Neuronal stem cell (in vitro differentiated cells): ENCODE results near the gene SURF1.

Source experiments
- DNase-seq: peaks from one replicate; pipeline ENCODE4 v3.0.0-alpha.2; 2013; ENCODE audit warnings: low spot score
- H2AFZ ChIP-seq: one replicate; pipeline ENCODE4 v1.6.1; 2013; ENCODE audit warnings: mild to moderate bottlenecking, low read length, inconsistent platforms
- H2AK5ac ChIP-seq: 2 replicates; pipeline ENCODE4 v1.6.1; 2013; ENCODE audit warnings: low read depth, mild to moderate bottlenecking, inconsistent platforms, low read length, moderate library complexity, mixed read lengths
- H2BK120ac ChIP-seq: 2 replicates; pipeline ENCODE4 v1.6.1; 2013; ENCODE audit warnings: low read depth, mild to moderate bottlenecking, inconsistent platforms, low read length, moderate library complexity, mixed read lengths
- H2BK12ac ChIP-seq: one replicate; pipeline ENCODE4 v1.6.1; 2013; ENCODE audit warnings: low read length, inconsistent platforms
- H2BK15ac ChIP-seq: 2 replicates; pipeline ENCODE4 v1.6.1; 2013; ENCODE audit warnings: mild to moderate bottlenecking, low read length, inconsistent platforms, mixed read lengths
- H2BK5ac ChIP-seq: one replicate; pipeline ENCODE4 v1.6.1; 2013; ENCODE audit warnings: inconsistent platforms, mild to moderate bottlenecking, low read length, moderate library complexity
- H3K14ac ChIP-seq: one replicate; pipeline ENCODE4 v1.6.1; 2013; ENCODE audit warnings: low read length, inconsistent platforms
- H3K18ac ChIP-seq: 2 replicates; pipeline ENCODE4 v1.6.1; 2013; ENCODE audit warnings: low read length, inconsistent platforms
- H3K23ac ChIP-seq: 2 replicates; pipeline ENCODE4 v1.6.1; 2013; ENCODE audit warnings: low read depth, mild to moderate bottlenecking, mixed read lengths, low read length, inconsistent platforms; ENCODE audit not compliant: poor library complexity
- H3K27ac ChIP-seq: replicated peaks from 3 replicates; pipeline ENCODE4 v1.5.1; 2013; ENCODE audit warnings: low read length, inconsistent platforms
- H3K27me3 ChIP-seq, 3 experiments: 2 replicates each; pipeline ENCODE4 v1.6.1; 2013; ENCODE audit warnings: low read length in 3 of 3, mild to moderate bottlenecking in 2 of 3, inconsistent platforms in 1 of 3, low read depth in 1 of 3, mixed read lengths in 1 of 3, moderate library complexity in 1 of 3; ENCODE audit not compliant: control insufficient read depth in 3 of 3, insufficient read depth in 3 of 3
- H3K36me3 ChIP-seq, 2 donors: replicated peaks in 1 of 2; 2 replicates each; pipeline ENCODE4 v1.6.1; 2013; ENCODE audit warnings: low read length in 2 of 2; ENCODE audit not compliant: control insufficient read depth in 2 of 2, insufficient read depth in 2 of 2
- H3K4ac ChIP-seq: 2 replicates; pipeline ENCODE4 v1.6.1; 2013; ENCODE audit warnings: inconsistent platforms, mild to moderate bottlenecking, low read length, moderate library complexity
- H3K4me1 ChIP-seq, 2 donors: 1 replicate in 1 of 2; 2 replicates in 1 of 2; pipeline ENCODE4 v1.6.1; 2013; ENCODE audit warnings: low read length in 2 of 2, low read depth in 1 of 2; ENCODE audit not compliant: control insufficient read depth in 2 of 2, insufficient read depth in 1 of 2
- H3K4me2 ChIP-seq: one replicate; pipeline ENCODE4 v1.6.1; 2013; ENCODE audit warnings: mild to moderate bottlenecking, low read length, inconsistent platforms; ENCODE audit not compliant: insufficient read depth, poor library complexity, severe bottlenecking
- H3K4me3 ChIP-seq, 2 donors: 2 replicates each; pipeline ENCODE4 v1.5.1; 2013; ENCODE audit warnings: low read length in 2 of 2, mild to moderate bottlenecking in 2 of 2, inconsistent platforms in 1 of 2, moderate library complexity in 1 of 2
- H3K79me1 ChIP-seq: one replicate; pipeline ENCODE4 v1.6.1; 2013; ENCODE audit warnings: low read depth, mild to moderate bottlenecking, inconsistent platforms, low read length, moderate library complexity
- H3K9ac ChIP-seq: one replicate; pipeline ENCODE4 v1.6.1; 2013; ENCODE audit warnings: mild to moderate bottlenecking, low read depth, low read length, inconsistent platforms; ENCODE audit not compliant: poor library complexity
- H3K9me3 ChIP-seq, 2 donors: replicated peaks in 1 of 2; 2 replicates each; pipeline versions ENCODE3 to v1.6.1; 2013; ENCODE audit warnings: low read length in 2 of 2, mild to moderate bottlenecking in 2 of 2, inconsistent platforms in 1 of 2, low read depth in 1 of 2, mixed read lengths in 1 of 2, moderate library complexity in 1 of 2; ENCODE audit not compliant: control insufficient read depth in 2 of 2, insufficient read depth in 1 of 2
- H4K8ac ChIP-seq: one replicate; pipeline ENCODE4 v1.6.1; 2013; ENCODE audit warnings: low read depth, mild to moderate bottlenecking, inconsistent platforms, low read length, moderate library complexity
- H4K91ac ChIP-seq: one replicate; pipeline ENCODE4 v1.6.1; 2013; ENCODE audit warnings: low read length, low read depth, mild to moderate bottlenecking, inconsistent platforms; ENCODE audit not compliant: poor library complexity
- WGBS, 2 donors: extraction: QIAGEN DNeasy Blood & Tissue Kit; methylation state at CpG; one replicate each; pipeline ENCODE4 v1.1.7; 2013; ENCODE audit warnings: missing lambda C conversion rate in 2 of 2, mixed read lengths in 1 of 2; ENCODE audit not compliant: insufficient read length in 2 of 2, insufficient replicate concordance in 1 of 2; ENCODE audit errors: extremely low coverage in 2 of 2; 5-methylcytosine and 5-hydroxymethylcytosine counted together

SURF1 gene

DNA sequence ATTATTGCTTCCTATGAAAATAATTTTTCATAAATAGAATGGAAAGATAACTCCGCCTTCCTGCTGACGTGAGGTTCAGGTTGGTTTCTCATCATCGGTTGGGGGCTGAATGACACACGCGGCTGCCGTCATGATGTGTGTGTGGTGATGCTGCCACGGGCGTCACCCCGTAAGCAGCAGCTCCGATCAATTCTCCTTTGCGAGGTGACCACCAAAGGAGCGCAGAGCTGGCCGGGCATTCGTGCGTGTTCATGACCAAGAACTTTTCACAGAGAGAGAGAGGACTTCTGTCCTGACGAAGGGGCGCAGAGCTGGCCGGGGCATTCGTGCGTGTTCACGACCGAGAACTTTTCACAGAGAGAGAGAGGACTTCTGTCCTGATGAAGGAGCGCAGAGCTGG, 50.6 kb downstream of the SURF1 start:
- Histone ChIP-seq H3K18ac (no peak overlapping the region), H3K4me2 (no peak overlapping the region), H2AK5ac (no peak overlapping the region), H3K23ac (no peak overlapping the region), H2BK12ac (no peak overlapping the region), H2BK15ac (no peak overlapping the region), H3K4me1 (peaks cover 0 to 1% of the 10 kb centered on the region in 2 donors), H3K9me3 (peaks cover 2 to 5% of the 10 kb centered on the region in 2 donors), H3K27ac (no peak overlapping the region), H3K79me1 (no peaks in the 10 kb centered on the region), H3K27me3 (peaks cover 0 to 21% (median 2%) of the 10 kb centered on the region in 3 experiments), H3K14ac (no peak overlapping the region), H2BK5ac (no peak overlapping the region), H2BK120ac (no peak overlapping the region), H2AFZ (peak overlapping the region; percentile 72), H4K91ac (no peak overlapping the region), H4K8ac (no peak overlapping the region), H3K9ac (no peak overlapping the region), H3K36me3 (no peaks in the 10 kb centered on the region), H3K4ac (no peak overlapping the region), H3K4me3 (no peak overlapping the region)
- no CpG with 5 or more reads among the region's 23 CpGs for WGBS, 2 donors
- no peak for DNase-seq

DNA sequence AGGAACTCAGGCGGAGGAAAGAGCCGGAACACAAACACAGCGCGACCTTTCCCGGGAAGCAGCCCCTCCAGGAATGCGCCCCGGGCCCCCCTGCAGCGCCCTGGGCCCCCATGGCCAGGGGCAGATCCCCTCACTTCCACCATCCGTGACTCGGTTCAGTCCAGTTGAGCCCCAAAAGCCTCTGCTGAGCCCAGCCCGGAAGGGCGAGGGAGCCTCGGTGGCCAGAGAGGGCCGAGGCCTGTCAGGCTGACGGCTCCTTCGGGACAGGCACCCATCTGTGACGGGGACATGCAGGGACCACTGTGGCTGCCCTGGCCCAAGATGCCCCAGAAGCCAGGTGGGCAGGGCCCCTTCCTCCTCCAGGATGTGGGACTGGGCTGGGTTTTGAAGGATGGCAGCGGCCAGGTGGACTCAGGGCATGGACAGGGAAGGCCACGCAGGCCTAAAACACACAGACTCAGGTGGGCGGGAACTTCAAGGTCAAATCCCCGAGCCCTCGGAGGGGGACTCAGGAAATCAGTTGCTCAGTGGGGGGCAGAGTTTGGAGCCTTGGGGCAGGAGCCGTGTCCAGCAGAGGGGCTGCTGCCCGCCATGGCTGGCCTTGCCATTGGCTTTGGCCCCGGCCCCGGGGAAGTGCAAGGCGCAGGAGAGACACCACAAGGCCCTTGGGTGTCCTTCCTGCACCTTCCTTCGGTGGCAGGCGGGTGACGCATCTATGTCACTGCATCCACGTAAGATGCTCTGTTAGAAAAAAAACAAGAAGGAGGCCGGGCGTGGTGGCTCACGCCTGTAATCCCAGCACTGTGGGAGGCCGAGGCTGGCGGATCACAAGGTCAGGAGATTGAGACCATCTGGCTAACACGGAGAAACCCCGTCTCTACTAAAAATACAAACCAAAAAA, 51.6 kb downstream of the SURF1 start:
- Histone ChIP-seq H2AK5ac (peak overlapping the region; percentile 24), H3K23ac (no peak overlapping the region), H3K4me1 (peaks cover 0 to 1% of the 10 kb centered on the region in 2 donors), H3K9me3 (peaks cover 2 to 4% of the 10 kb centered on the region in 2 donors), H2BK12ac (no peak overlapping the region), H2BK15ac (no peak overlapping the region), H2AFZ (peak overlapping the region; percentile 49), H3K27ac (no peak overlapping the region), H3K79me1 (no peaks in the 10 kb centered on the region), H3K9ac (no peak overlapping the region), H3K27me3 (peaks cover 0 to 21% (median 2%) of the 10 kb centered on the region in 3 experiments), H3K18ac (no peak overlapping the region), H3K4me3 (no peak overlapping the region), H2BK5ac (no peak overlapping the region), H3K4ac (no peak overlapping the region), H2BK120ac (no peak overlapping the region), H4K8ac (no peak overlapping the region), H3K36me3 (no peaks in the 10 kb centered on the region), H3K14ac (no peak overlapping the region), H4K91ac (no peak overlapping the region), H3K4me2 (no peak overlapping the region)
- WGBS, 2 donors, result no CpG with 5 or more reads among the region's 38 CpGs
- no peak for DNase-seq

DNA sequence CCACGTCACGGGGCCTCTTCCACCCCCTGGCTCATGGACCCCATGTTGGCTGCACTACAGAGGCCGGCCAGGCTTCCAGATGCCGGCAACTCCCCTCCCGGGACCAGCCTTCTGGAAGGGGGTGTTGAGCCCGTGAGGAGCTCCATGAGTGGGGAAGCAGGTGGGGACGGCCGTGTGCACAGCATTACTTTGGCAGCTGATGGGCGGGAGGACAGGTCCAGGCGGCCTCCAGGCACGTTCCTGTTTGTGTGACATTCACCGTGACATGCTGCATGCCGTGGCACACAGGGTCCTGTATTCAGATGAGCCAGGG, 52.2 kb downstream of the SURF1 start:
- no peaks in the 10 kb centered on the region for H3K79me1 ChIP-seq
- no peak overlapping the region for H4K91ac ChIP-seq
- no peak overlapping the region for H2AK5ac ChIP-seq
- H3K27ac ChIP-seq, result no peak overlapping the region
- no peak overlapping the region for H3K14ac ChIP-seq
- peaks cover 0 to 3% of the 10 kb centered on the region in 2 donors for H3K9me3 ChIP-seq
- no peak for DNase-seq
- H2AFZ ChIP-seq, result peak overlapping the region; percentile 49
- peaks cover 0 to 21% (median 2%) of the 10 kb centered on the region in 3 experiments for H3K27me3 ChIP-seq
- no peak overlapping the region for H3K23ac ChIP-seq
- H2BK5ac ChIP-seq, result no peak overlapping the region
- no peak overlapping the region for H3K9ac ChIP-seq
- H3K4me2 ChIP-seq, result no peak overlapping the region
- H2BK120ac ChIP-seq, result no peak overlapping the region
- no peak overlapping the region for H3K4me3 ChIP-seq
- no peak overlapping the region for H3K4ac ChIP-seq
- H4K8ac ChIP-seq, result no peak overlapping the region
- H3K4me1 ChIP-seq, result peaks cover 0 to 1% of the 10 kb centered on the region in 2 donors
- H3K18ac ChIP-seq, result no peak overlapping the region
- no CpG with 5 or more reads among the region's 13 CpGs for whole genome bisulfite sequencing, 2 donors
- no peaks in the 10 kb centered on the region for H3K36me3 ChIP-seq
- H2BK12ac ChIP-seq, result no peak overlapping the region
- no peak overlapping the region for H2BK15ac ChIP-seq

DNA sequence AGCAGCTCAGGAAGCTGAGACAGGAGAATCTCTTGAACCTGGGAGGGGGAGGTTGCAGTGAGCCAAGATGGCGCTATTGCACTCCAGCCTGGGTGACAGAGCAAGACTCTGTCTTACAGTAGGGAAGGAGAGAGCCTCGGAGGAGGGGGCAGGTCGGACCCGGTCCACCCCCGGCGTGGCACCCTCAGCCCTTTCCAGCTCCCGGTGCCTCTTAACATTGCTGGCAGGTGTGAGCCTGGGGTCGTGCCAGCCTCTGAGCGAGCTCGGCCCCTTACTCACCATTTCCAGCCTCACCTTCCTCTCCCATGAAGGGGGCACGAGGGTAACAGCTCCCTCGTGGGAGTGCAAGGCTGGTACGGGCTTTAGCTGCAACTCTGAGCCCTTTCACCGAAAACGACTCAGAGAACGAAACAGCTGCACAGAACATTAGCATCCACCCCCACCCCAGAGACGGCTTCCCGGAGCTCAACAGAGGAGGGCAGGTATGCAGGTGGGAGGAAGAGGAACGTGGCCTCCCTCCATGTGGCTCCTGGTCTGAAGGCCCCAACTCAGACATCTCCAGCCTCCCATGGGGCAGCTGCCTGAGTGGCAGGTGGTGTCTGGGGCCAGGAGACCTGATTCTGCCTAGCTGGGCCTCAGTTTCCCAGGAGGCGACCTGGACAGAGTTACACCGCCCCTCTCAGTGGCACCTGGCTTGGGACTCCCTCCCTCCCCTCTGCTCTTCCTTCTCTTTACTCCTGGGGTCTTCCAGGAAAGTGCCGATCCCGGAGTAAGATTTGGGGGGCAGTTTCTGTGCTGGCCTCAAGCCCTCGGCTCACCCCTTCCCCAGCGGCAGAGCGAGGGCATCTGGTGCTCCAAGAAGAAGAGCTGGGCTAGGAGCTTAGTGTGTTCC, 52.8 kb downstream of the SURF1 start:
- Histone ChIP-seq H3K4ac (no peak overlapping the region), H3K4me3 (no peak overlapping the region), H2BK120ac (no peak overlapping the region), H3K14ac (no peak overlapping the region), H2BK15ac (no peak overlapping the region), H2BK5ac (no peak overlapping the region), H2AFZ (peak overlapping the region; percentile 49), H2AK5ac (no peak overlapping the region), H3K27me3 (peaks cover 0 to 21% (median 2%) of the 10 kb centered on the region in 3 experiments), H3K27ac (no peak overlapping the region), H4K91ac (no peak overlapping the region), H3K36me3 (no peaks in the 10 kb centered on the region), H4K8ac (no peak overlapping the region), H3K23ac (no peak overlapping the region), H2BK12ac (no peak overlapping the region), H3K9ac (no peak overlapping the region), H3K4me1 (peaks cover 0 to 1% of the 10 kb centered on the region in 2 donors), H3K9me3 (peaks cover 0 to 3% of the 10 kb centered on the region in 2 donors), H3K4me2 (no peak overlapping the region), H3K79me1 (no peaks in the 10 kb centered on the region), H3K18ac (peak overlapping the region; percentile 13)
- no CpG with 5 or more reads among the region's 26 CpGs for WGBS, 2 donors
- DNase-seq, result no peak
